Duodenal mucosa (tissue), 2 donors: ENCODE results near the gene OXCT2.
A peak's percentile ranks its signal among the peaks of the same experiment; 100 is the strongest.
"Not testable (repeated sequence)": the region's sequence is repeated elsewhere in the genome, so short reads cannot be mapped to it uniquely, and the experiment has no call there.

Source experiments
- H3K27ac ChIP-seq: one replicate; pipeline ENCODE4 v1.7.0; 2013; ENCODE audit warnings: low read depth, low read length
- H3K27me3 ChIP-seq, 2 donors: one replicate each; pipeline ENCODE4 v1.7.0; 2013; ENCODE audit warnings: low read length in 2 of 2, control low read depth in 1 of 2; ENCODE audit not compliant: insufficient read depth in 2 of 2, control insufficient read depth in 1 of 2
- H3K36me3 ChIP-seq, 2 donors: one replicate each; pipeline ENCODE4 v1.7.0; 2013; ENCODE audit warnings: low read length in 2 of 2, control low read depth in 1 of 2; ENCODE audit not compliant: insufficient read depth in 2 of 2, control insufficient read depth in 1 of 2
- H3K4me1 ChIP-seq, 2 donors: one replicate each; pipeline ENCODE4 v1.7.0; 2013; ENCODE audit warnings: low read length in 2 of 2, control low read depth in 1 of 2; ENCODE audit not compliant: insufficient read depth in 2 of 2, control insufficient read depth in 1 of 2
- H3K4me3 ChIP-seq, 2 donors: one replicate each; pipeline ENCODE4 v1.7.0; 2013; ENCODE audit warnings: low read length in 2 of 2, low read depth in 1 of 2
- H3K9ac ChIP-seq, 2 donors: one replicate each; pipeline ENCODE4 v1.7.0; 2013; ENCODE audit warnings: low read length in 2 of 2, low read depth in 1 of 2
- H3K9me3 ChIP-seq, 2 donors: one replicate each; pipeline ENCODE4 v1.7.0; 2013; ENCODE audit warnings: low read length in 2 of 2, control low read depth in 1 of 2; ENCODE audit not compliant: control insufficient read depth in 1 of 2

The OXCT2 gene

DNA sequence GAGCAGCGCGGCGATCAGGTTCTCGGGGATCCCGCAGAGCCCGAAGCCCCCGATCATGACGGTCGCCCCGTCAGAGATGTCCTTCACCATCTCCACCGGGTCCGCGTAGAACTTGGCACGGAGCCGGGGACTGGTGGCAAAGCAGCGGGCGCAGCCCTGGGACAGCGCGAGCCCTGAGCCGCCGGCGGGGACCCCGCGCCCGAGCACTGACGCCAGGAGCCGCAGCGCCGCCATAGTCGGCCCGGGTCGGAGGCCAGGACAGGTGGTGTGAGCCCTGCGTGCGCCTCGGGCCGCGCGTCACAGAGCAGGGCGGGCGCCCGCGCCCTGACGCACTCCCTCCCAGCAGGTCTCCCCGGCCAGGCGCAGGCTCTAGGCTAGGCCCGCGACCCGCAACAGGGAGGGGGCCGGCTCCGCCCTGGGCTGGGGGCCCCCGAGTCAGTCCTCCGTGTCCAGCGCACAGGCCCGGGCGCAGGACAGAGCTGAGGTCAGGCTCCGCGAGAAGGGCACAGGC is at the start of gene OXCT2:
Gene OXCT2, minus strand, starts transcription at position 327 of the 511 bp plus-strand sequence. Its CDS starts 93 bp downstream, at position 234.
- not testable (repeated sequence) for H3K36me3 ChIP-seq, H3K27ac ChIP-seq, H3K9ac ChIP-seq, H3K27me3 ChIP-seq, H3K9me3 ChIP-seq, H3K4me1 ChIP-seq
- peak within 1 kb of the TSS in 1 of 2 donors; percentile 36 for H3K4me3 ChIP-seq

DNA sequence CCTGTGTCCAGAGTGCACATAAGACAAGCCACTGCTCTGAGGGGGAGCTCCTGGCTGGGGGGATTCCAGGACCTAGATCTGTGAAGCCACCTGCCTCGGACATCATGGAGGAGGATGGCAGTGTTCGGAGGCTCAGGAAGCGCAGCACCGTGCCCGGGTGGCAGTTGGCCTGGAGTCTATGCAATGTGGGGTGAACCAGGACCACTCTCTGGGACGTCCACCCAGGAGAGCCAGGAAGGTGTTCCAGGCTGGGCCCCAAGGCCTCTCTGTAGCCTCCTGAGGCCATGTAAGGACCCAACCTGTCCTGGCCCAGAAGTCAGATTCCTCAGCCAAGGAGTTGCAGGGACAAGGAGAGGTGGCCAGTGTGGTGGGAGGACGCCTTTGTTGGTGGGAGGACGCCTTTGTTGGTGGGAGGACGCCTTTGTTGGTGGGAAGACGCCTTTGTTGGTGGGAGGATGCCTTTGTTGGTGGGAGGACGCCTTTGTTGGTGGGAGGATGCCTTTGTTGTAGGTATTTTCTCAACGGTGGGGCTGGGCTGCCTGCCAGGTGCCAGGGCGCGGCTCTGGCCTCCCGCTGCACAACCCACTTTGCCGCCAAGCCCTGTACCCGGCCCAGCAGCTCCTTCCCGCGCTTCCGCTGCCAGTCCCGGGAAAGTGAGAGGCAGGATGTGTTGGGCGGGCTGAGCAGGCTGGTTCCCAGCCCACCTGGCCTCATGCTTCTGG is 48.1 kb upstream of the OXCT2 start:
- H3K27ac ChIP-seq: peak overlapping the region; percentile 39
- H3K27me3 ChIP-seq: no peaks in the 10 kb centered on the region
- no peaks in the 10 kb centered on the region for H3K9me3 ChIP-seq
- H3K4me3 ChIP-seq: no peak overlapping the region
- peaks cover 32% of the 10 kb centered on the region in 2 donors for H3K4me1 ChIP-seq
- no peaks in the 10 kb centered on the region for H3K36me3 ChIP-seq
- H3K9ac ChIP-seq: peak overlapping the region in 1 of 2 donors; percentile 21

DNA sequence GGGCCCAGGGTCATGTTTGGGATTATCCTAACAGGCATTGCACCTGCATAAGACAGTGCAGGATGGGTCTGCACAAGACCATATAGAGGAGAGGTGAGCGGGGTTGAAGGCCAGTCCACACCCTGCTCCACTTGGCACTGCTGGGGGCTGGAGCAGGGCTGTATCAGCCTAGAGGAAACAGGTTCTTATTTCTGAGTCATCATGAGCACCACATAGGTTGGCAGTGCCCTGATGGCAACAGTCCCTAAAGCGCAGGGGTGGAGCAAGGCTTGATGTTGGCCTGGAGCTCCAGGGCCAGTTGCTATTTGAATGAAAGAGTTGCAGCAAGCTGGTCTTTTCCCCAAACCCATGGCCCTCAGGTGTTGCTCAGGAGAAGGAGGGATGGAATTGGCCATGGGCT is 47.3 kb upstream of the OXCT2 start:
- H3K9me3 ChIP-seq: no peaks in the 10 kb centered on the region
- peaks cover 32% of the 10 kb centered on the region in 2 donors for H3K4me1 ChIP-seq
- H3K36me3 ChIP-seq: no peaks in the 10 kb centered on the region
- H3K4me3 ChIP-seq: peak overlapping the region in 1 of 2 donors; percentile 27
- peak overlapping the region; percentile 74 for H3K27ac ChIP-seq
- H3K9ac ChIP-seq: peak overlapping the region; percentile 44 to 47
- no peaks in the 10 kb centered on the region for H3K27me3 ChIP-seq

DNA sequence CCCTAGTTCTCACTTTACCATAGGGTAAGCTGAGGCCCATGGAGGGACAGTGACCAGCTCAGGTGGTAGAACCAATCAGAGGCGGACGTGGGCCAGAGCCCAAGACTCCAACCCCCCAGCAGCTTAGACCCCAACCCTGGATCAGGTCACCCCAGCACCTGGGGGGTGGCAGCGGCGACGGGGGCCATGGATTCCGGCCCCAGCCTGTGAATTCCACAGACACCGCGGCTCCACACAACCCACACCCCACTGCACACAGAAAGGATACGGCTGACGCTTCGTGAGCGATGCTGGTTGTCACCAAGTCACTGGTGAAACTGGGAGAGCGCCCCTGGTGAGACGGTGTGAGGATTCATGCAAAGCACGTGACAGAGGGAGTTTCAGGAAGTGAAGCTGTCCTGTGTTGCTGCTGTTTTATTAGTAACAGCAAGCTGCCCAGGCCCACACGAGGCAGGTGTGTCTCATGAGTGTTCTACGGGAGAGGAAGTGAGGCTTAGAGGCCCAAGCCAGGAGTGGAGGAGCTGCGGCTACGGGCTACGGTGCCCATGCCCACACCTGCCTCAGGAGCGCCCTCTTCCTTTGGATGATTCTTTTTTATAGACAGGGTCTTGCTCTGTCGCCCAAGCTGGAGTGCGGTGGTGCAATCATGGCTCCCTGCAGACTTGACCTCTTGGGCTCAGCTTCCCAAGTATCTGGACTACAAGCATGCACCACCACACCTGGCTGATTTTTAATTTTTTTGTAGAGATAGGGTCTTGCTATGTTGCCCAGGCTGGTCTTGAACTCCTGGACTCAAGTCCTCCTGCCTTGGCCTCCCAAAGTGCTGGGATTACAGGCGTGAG is 46.2 kb upstream of the OXCT2 start:
- H3K27ac ChIP-seq: peak overlapping the region; percentile 74
- not testable (repeated sequence) for H3K27me3 ChIP-seq, H3K36me3 ChIP-seq, H3K9me3 ChIP-seq
- H3K4me3 ChIP-seq: peak overlapping the region in 1 of 2 donors; percentile 44
- peak overlapping the region; percentile 47 to 51 for H3K9ac ChIP-seq
- H3K4me1 ChIP-seq: peaks cover 32% of the 10 kb centered on the region in 2 donors

DNA sequence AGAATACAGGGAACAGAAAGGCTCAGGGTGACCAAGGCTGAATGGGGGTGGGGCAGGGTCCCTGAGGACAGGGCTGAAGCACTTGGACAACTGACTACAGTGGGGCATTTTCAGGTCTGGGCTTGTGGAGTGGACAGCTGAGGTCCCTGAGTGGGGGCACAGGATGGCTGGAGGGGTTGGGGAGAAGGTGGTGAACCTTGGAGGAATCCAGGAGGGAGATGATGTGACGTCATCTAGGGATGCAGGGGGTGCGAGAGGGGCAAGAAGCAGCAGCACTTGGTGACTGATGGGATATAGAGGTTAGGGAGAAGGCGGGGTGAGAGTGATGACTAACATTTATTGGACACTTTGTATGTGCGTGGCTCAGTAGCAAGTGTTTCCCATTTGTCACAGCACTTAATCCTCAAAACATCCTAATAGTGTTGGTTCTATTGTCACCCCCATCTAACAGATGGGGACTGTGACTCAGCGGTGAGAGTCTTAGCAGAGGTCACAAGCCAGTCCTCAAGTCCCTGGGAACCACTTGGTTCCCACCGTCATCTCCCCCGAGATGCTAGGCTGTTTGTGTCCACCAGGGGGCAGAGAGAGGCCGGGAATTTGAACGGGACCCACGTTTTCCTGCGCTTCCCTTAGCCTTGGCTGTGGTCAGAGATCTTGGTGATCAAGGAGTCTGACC is 45.4 kb upstream of the OXCT2 start:
- Histone ChIP-seq H3K9me3 (no peaks in the 10 kb centered on the region), H3K9ac (peak overlapping the region in 1 of 2 donors; percentile 47), H3K27me3 (no peaks in the 10 kb centered on the region), H3K4me1 (peaks cover 32% of the 10 kb centered on the region in 2 donors), H3K27ac (no peak overlapping the region), H3K4me3 (no peak overlapping the region), H3K36me3 (no peaks in the 10 kb centered on the region)

DNA sequence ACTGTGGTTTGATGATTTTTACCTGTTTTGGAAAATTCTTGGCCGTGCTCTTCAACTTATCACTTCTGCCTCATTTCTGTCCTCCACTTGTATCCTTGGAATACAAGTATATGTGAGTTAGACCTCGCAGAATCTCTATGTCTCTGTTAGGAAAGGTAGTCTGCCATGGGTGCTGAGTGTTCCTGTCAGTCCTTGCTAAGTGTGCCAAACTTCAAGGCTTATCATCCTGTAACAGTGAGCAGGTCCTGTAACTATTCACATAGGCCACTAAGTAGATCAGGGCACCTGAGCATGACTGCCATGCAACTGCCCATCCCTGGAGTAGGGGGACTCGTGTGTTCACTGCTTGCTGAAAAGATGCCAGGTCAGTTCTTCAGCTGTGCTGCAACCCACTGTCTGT is 41.8 kb upstream of the OXCT2 start:
- Histone ChIP-seq H3K36me3 (no peaks in the 10 kb centered on the region), H3K9me3 (no peaks in the 10 kb centered on the region), H3K27ac (no peak overlapping the region), H3K9ac (no peak overlapping the region), H3K27me3 (no peaks in the 10 kb centered on the region), H3K4me1 (peaks cover 6 to 10% of the 10 kb centered on the region in 2 donors), H3K4me3 (no peak overlapping the region)

DNA sequence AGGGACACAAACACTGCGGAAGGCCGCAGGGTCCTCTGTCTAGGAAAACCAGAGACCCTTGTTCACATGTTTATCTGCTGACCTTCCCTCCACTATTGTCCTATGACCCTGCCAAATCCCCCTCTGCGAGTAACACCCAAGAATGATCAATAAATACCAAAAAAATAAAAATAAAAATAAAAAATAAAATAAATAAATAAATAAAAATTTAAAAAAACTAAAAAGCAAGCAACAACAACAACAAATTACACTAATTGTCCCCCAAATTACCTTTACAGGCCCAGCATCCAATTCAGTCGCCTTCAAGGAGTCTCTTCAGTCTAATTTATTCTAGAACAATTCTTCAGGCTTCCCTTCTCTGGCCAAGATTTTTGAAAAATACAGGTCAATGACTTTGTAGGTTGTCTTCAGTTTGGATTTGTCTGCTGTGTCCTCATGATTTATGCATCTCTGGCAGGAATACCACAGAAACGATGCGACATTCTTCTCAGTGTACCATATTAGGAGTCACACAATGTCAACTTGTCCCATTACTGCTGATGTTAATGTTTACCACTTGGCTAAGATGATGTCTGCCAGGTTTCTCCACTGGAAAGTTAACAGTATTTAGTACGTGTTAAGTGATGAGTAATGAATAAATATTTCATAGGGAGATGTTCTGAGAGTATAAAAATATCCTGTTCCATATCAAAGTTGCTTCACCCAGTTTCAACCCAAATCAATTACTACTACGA is 37.8 kb upstream of the OXCT2 start:
- no peak overlapping the region for H3K27ac ChIP-seq
- H3K27me3 ChIP-seq: no peaks in the 10 kb centered on the region
- no peak overlapping the region for H3K9ac ChIP-seq
- no peak overlapping the region for H3K4me3 ChIP-seq
- H3K36me3 ChIP-seq: no peaks in the 10 kb centered on the region
- H3K9me3 ChIP-seq: no peaks in the 10 kb centered on the region
- H3K4me1 ChIP-seq: no peaks in the 10 kb centered on the region

DNA sequence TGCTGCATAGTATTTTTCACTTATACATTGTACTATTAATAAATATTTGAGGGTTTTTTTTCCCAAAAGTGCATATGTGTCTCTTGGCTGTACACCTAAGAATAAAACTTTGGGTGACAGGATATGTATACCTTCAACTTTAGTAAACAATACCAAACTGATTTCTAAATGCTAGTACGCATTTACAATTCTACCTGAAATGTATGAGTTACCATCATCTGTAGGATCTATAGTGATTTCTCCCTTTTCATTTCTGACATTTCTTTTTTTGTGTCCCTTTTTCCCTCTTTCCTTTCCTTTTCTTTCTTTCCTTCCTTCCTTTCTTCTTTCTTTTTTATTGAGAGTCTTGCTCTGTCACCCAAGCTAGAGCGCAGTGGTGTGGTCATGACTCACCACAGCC is 34.2 kb upstream of the OXCT2 start:
- Histone ChIP-seq H3K4me3 (no peak overlapping the region), H3K9ac (no peak overlapping the region), H3K27me3 (no peaks in the 10 kb centered on the region), H3K9me3 (no peaks in the 10 kb centered on the region), H3K4me1 (no peaks in the 10 kb centered on the region), H3K36me3 (no peaks in the 10 kb centered on the region), H3K27ac (no peak overlapping the region)

DNA sequence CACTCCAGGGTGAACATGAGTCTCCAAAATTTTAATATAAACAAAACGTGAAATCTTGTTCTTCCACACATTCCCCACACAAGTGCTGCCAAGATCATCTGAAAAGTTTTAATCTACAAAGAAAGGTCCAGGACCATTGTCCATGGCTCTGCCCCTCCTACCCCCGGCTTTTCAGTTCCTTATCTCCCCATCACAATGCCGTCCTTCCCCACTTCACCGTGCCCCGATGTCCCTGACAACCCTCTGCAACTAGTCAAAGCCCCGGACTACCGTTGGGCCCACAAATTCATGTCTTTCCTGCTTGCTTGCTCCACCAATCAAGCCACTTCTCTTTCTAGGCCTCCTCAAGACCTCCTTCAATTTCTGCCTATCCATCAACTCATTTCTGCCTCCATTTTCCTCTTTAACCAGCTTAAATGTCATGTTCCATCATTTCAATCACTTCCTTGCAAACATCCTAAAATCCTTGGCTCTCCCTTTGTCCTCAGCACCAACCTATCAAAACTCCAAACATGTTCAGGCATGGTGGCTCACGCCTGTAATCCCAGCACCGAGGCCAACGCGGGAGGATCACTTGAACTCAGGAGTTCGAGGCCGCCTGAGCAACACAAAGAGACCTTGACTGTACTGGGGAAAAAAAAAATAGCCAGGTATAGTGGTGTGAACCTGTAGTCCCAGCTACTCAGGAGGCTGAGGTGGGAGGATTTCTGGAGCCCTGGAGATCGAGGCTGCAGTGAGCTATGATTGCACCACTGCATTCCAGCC is 31.5 kb upstream of the OXCT2 start:
- Histone ChIP-seq H3K9me3 (no peaks in the 10 kb centered on the region), H3K4me3 (no peak overlapping the region), H3K27ac (no peak overlapping the region), H3K4me1 (peaks cover 4 to 6% of the 10 kb centered on the region in 2 donors), H3K27me3 (no peaks in the 10 kb centered on the region), H3K9ac (no peak overlapping the region), H3K36me3 (no peaks in the 10 kb centered on the region)
